Lower leg skin (tissue), 3 donors: ENCODE results near the gene PREX1.

ENCODE experiments used
- CTCF ChIP-seq, 3 donors: fragments of 450-650 bp; IDR thresholded peaks; one replicate each; pipeline ENCODE4 v1.5.1; 2016; ENCODE audit warnings: antibody characterized with exemption in 3 of 3, mild to moderate bottlenecking in 3 of 3, moderate library complexity in 2 of 3
- POLR2A ChIP-seq, 2 donors: fragments of 450-650 bp; IDR thresholded peaks; one replicate each; pipeline ENCODE4 v1.6.1; 2016 to 2017; ENCODE audit warnings: antibody characterized with exemption in 2 of 2, mild to moderate bottlenecking in 1 of 2, moderate library complexity in 1 of 2

GRCh38 chr20:48824830-48825565 lies 2.8 kb downstream of the PREX1 start:
- no peak for TF ChIP-seq CTCF (IDR thresholded peaks at IDR 0.05)
- no peak for TF ChIP-seq POLR2A (IDR thresholded peaks at IDR 0.05)
